Thyroid gland (tissue), 4 donors: Measurements from ENCODE around the gene MAN1B1.

Experiments used
- POLR2A ChIP-seq, 2 donors: fragments of 450-650 bp; IDR thresholded peaks; one replicate each; pipeline ENCODE4 v1.6.1; 2017; ENCODE audit warnings: antibody characterized with exemption in 2 of 2, mild to moderate bottlenecking in 2 of 2, moderate library complexity in 1 of 2
- TF ChIP-seq, protein P1 (sequence below), 6 experiments: fragments of 200-600 bp in 3 of 6; fragments of 450-650 bp in 3 of 6; sonication (generic) in 3 of 6; IDR thresholded peaks; one replicate each; pipeline ENCODE4 v1.5.1; 2016 to 2019; ENCODE audit warnings: antibody characterized with exemption in 6 of 6, mild to moderate bottlenecking in 2 of 6, inconsistent platforms in 1 of 6, moderate library complexity in 1 of 6

DNA sequence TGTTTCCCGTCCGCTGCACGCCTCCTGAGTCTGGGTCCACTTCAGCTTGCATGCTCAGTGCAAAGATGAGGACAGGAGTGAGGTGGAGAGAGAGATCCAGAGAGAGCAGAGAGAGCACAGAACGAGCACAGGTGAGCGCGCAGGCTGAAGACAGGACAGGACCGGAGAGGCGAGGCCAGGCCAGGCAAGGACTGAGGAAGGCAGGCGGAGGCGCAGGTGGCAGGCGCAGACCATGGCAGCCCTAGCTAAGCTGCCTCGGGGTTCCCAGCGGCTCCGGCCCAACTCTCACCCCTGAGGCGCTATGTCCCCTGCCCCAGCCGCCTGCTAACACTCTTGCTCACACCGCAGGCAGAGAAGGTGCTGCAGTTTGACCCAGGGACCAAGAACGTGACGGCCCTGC is 61.9 kb downstream of the MAN1B1 start:
- no peak for TF ChIP-seq POLR2A (IDR thresholded peaks at IDR 0.05)
- TF ChIP-seq, protein P1, sequence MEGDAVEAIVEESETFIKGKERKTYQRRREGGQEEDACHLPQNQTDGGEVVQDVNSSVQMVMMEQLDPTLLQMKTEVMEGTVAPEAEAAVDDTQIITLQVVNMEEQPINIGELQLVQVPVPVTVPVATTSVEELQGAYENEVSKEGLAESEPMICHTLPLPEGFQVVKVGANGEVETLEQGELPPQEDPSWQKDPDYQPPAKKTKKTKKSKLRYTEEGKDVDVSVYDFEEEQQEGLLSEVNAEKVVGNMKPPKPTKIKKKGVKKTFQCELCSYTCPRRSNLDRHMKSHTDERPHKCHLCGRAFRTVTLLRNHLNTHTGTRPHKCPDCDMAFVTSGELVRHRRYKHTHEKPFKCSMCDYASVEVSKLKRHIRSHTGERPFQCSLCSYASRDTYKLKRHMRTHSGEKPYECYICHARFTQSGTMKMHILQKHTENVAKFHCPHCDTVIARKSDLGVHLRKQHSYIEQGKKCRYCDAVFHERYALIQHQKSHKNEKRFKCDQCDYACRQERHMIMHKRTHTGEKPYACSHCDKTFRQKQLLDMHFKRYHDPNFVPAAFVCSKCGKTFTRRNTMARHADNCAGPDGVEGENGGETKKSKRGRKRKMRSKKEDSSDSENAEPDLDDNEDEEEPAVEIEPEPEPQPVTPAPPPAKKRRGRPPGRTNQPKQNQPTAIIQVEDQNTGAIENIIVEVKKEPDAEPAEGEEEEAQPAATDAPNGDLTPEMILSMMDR (IDR thresholded peaks at IDR 0.05), result no peak
